Mammary epithelial cell (primary cell): ENCODE data around the gene TRIM24.

Experiments used
- EZH2 ChIP-seq: IDR thresholded peaks from 2 replicates; pipeline ENCODE4 v1.6.1; 2012; ENCODE audit warnings: low read length, inconsistent platforms, borderline replicate concordance
- TF ChIP-seq, protein P1 (sequence below), 2 donors: IDR thresholded peaks in 1 of 2; conservative IDR thresholded peaks in 1 of 2; 2 replicates each; pipeline ENCODE4 v1.5.1; 2011 to 2012; ENCODE audit warnings: inconsistent platforms in 2 of 2, low read length in 2 of 2, mild to moderate bottlenecking in 2 of 2, control low read depth in 1 of 2, low read depth in 1 of 2; ENCODE audit not compliant: insufficient read depth in 1 of 2; ENCODE audit errors: extremely low read depth in 1 of 2

DNA sequence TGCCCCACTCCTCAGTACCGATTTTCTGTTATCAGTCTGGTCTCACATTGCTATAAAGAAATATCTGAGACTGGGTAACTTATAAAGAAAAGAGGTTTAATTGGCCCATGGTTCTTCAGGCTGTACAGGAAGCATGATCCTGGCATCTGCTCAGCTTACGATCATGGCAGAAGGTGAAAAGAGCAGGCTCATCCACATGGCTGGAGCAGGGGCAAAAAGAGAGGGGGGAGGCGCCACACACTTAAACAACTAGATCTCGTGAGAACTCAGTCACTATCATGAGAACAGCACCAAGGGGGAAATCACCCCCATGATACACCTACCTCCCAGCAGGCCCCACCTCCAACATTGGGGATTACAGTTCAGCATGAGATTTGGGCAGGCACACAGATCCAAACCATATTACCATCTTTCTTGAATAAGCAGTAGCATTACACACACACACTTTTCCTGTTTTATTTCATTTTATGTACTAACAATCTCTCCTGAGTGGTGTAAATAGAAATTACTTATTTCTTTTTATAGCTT, 53.3 kb downstream of the TRIM24 start:
- TF ChIP-seq, protein P1, sequence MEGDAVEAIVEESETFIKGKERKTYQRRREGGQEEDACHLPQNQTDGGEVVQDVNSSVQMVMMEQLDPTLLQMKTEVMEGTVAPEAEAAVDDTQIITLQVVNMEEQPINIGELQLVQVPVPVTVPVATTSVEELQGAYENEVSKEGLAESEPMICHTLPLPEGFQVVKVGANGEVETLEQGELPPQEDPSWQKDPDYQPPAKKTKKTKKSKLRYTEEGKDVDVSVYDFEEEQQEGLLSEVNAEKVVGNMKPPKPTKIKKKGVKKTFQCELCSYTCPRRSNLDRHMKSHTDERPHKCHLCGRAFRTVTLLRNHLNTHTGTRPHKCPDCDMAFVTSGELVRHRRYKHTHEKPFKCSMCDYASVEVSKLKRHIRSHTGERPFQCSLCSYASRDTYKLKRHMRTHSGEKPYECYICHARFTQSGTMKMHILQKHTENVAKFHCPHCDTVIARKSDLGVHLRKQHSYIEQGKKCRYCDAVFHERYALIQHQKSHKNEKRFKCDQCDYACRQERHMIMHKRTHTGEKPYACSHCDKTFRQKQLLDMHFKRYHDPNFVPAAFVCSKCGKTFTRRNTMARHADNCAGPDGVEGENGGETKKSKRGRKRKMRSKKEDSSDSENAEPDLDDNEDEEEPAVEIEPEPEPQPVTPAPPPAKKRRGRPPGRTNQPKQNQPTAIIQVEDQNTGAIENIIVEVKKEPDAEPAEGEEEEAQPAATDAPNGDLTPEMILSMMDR (conservative IDR thresholded peaks at IDR 0.05 in 1 of 2, IDR thresholded peaks at IDR 0.05 in 1 of 2; ENCODE audit: extremely low read depth in 1 of 2, insufficient read depth in 1 of 2, low read depth in 1 of 2, low read length in 2 of 2), result no peak
- no peak for TF ChIP-seq EZH2
